HG02970 (cell line): ENCODE data around the gene YPEL2.
"Not testable (repeated sequence)": the region's sequence is repeated elsewhere in the genome, so short reads cannot be mapped to it uniquely, and the experiment has no call there.

Experiments
- ATAC-seq: cut with Tn5 transposase; IDR thresholded peaks from one replicate; pipeline ENCODE4 v1.9.1; 2021; ENCODE audit warnings: mild to moderate bottlenecking, moderate library complexity, moderate number of reproducible peaks; ENCODE audit not compliant: unreplicated experiment, low FRiP score

Gene YPEL2

GRCh38 chr17:59331129-59331928 lies at the start of gene YPEL2:
TSS of gene YPEL2 (plus strand) at chr17:59331655. CDS start at chr17:59353410, 21,755 bp downstream.
- ATAC-seq, result peak; percentile 83

GRCh38 chr17:59284317-59284716 lies 47.1 kb upstream of the YPEL2 start:
- no peak for ATAC-seq

- ATAC-seq, result no peak
These were observed 44.0 kb upstream of the YPEL2 start for GRCh38 chr17:59287452-59287851.

DNA sequence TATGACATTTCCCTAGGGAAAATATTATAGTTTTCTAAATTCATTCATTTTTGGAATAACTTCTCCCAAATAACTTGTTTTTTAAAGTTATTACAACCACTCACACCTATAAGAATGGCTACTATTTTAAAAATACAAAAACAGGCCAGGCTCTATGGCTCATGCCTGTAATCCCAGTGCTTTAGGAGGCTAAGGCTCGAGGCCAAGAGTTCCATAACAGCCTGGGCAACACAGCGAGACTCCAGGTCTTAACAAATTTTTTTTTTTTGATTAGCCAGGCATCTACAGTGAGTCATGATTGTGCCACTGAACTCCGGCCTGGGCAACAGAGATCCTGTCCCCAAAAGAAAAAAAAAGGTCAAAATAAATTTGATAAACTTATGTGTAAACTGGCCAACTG lies 43.6 kb upstream of the YPEL2 start:
- no peak for ATAC-seq

GRCh38 chr17:59289981-59290301 lies 41.5 kb upstream of the YPEL2 start:
- no peak for ATAC-seq

- ATAC-seq, result not testable (repeated sequence)
These were observed 41.0 kb upstream of the YPEL2 start for GRCh38 chr17:59290302-59290998.

DNA sequence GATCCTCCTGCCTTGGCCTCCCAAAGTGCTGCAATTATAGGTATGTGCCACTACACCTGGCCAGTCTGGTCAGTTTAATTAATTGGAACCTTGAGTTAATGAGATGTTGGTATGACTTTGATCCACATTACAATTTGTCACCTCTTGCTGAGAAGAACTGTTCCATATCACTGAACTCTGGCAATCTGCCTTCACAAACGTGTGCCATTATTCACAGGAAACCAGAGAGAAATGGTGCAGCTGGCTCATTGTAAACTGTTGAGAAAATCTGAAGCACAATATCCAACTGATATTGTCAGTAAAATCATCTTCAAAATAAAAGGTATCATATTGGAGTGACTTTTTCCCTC lies 39.3 kb upstream of the YPEL2 start:
- ATAC-seq, result no peak

DNA sequence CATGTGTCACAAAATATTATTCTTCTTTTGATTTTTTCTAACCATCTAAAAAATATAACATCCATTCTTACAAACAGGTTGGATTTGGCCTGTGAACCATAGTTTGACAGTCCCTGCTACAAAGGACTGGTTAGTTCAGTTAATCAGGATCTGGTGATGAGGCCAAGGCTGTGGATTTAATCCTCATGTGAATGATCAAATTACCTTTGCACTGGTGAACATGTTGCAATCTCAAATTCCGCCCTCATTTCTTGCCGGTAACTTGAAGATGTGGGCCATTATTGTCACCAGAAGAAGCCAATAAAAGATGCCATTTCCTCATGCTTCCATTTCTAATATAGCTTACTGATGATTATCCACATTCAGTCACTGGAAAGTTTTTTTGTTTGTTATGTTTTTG lies 35.3 kb upstream of the YPEL2 start:
- no peak for ATAC-seq

DNA sequence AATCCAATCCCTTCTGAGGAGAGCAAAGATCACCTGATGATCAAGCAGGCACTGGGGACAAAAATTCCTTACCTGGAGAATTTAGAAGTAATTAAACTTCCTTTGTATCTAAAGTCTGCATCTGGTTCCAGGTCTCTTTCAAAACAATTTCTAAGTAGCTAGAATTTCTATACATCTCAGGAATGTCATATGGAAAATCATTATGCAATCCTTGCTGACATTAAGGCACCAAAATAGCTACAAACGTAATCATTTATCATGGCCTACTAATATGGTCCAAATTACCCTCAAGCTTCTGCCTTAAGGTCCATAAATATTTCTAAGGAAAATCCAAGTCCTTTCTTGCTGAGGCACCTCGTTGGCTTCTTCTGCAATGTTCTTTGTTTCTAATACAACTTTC lies 32.9 kb upstream of the YPEL2 start:
- no peak for ATAC-seq

DNA sequence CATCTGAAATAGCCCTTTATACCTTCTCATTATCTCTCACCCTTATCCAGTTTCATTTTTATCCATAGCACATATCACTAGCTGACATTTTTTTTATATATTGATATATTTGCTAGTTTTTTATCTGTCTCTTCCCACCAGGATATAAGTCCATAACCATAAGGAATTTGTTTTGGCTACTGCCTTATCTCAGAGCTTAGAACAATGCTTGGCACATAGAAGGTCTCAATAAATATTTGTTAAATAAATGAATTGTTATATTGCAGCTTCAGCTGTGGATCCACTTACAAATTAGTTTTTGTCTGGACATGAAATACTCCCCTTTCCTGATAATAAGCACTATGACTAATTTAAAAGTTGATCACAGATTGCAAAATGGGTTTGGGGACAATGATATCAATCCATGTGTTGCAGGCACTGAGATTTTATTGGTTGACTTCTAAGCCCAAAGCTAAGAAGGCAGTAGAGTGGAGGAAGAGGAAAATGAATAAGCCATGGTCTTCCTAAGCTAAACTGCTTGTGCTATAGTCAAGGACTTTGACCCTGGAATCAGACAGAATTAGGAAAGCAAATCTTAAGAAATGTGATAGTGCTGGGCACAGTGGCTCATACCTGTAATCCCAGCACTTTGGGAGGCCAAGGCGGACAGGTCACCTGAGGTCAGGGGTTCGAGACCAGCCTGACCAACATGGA lies 31.9 kb upstream of the YPEL2 start:
- no peak for ATAC-seq

- no peak for ATAC-seq
These were observed 30.5 kb upstream of the YPEL2 start for GRCh38 chr17:59300941-59301340.

- no peak for ATAC-seq
These were observed 26.6 kb upstream of the YPEL2 start for GRCh38 chr17:59304811-59305210.

DNA sequence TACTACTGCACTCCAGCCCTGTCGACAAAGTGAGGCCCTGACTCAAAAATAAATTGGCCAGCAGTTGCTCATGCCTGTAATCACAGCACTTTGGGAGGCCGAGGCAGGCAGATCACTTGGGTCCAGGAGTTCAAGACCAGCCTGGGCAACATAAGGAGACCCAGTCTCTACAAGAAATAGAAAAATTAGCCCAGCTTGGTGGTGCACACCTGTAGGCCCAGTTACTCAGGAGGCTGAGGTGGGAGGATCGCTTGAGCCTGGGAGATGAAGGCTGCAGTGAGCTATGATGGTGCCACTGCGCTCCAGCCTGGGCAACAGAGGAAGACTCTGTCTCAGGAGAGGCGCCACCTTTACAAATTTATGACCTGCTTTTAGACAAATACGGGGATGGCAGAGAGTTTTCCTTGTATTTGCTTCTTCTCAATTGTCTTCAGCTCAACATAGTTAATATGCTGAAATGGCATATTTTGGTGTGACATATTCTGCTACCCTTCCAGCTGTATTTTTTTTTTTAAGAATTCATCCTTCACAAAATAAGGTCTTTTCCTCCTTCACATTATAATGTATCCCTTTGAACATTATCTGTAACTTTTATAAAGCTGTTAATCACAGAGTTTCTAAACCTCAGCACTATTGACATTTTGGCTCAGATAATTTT lies 21.1 kb upstream of the YPEL2 start:
- ATAC-seq, result no peak

DNA sequence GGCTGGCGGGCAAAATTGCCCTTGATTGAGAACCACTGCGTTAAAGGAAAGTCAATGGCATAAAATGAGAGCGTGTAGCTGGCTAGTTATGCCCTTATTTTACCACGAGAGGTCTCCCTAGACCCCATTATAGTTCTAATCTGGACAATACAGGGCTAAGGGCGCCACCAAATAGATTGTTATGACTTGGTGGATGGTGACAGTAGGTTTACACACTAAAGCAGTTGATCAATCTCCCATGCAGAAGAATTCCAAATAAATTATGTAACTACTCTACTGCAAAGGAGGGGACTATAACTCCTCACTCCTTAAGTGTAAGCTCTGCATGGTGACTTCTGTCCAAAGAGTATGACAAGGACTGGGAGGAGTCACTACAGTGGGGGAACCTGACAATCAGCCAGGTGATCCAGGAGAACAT lies 20.4 kb upstream of the YPEL2 start:
- no peak for ATAC-seq

DNA sequence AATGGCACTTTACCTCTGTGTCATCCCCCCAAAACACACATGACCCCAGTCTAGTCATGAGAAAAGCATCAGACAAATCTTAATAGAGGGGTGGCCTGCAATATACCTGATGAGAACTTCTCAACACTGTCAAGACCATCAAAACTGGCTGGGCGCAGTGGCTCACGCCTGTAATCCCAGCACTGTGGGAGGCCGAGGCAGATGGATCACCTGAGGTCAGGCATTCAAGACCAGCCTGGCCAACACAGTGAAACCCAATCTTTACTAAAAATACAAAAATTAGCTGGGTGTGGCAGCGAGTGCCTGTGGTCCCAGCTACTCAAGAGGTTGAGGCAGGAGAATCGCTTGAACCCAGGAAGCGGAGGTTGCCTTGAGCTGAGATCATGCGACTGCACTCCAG lies 19.9 kb upstream of the YPEL2 start:
- not testable (repeated sequence) for ATAC-seq

DNA sequence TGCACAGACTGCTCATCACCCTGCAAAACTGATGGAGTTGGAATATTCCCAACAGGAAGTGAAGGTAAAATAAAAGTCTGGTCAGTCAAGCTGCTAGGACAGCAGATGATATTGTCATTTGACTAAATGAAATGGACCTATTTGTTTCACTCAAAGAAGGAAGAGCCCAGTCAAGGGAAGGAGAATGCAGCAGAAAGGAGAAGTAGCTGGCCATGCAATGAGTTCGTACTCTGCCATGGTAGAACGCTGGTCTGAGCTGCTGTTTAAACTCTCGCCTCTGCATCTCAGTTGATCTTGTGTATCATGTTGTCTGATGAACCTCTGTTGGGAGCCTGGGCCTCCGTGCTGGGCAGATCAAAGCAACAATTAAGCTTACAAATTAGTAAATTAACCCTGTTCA lies 15.6 kb upstream of the YPEL2 start:
- ATAC-seq, result no peak

- ATAC-seq, result no peak
These were observed 4.1 kb upstream of the YPEL2 start for GRCh38 chr17:59327121-59327980.

DNA sequence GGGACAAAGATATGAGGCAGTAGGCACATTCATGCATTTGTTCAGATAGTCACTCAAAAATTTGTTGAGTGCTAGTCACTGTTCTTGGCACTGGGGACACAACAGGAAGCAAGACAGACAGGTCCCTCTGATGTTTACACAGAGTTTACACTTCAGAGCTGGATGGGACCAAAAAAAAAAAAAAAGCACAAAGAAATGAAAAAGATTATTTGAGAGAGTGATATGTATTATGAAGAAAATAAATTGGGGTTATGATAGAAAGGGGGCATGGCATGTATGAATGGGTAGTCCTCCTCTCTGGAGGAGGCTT lies 3.5 kb upstream of the YPEL2 start:
- no peak for ATAC-seq

DNA sequence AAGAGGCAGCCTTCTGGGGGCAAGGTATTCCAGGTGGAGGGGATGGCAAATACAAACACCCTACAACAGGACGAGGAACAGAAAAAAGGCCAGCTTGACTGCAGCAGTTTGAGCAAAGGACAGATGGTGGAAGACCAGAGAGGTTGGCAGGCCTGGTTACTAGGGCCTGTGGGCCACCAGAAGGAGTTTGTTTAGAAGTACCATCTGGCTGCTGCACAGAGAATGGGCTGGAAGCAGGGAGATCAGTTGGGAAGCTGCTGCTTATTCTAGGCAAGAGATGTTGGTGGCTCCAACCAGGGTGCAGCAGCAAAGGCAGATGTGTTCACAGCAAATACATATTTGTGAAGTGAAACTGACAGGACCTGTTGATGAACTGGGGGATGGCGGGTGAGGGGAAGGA lies 2.9 kb upstream of the YPEL2 start:
- no peak for ATAC-seq
